HepG2 (cell line): ENCODE measurements around the gene ASXL1. TPM values are rescaled to one million over a fixed set of nuclear protein-coding genes. Genes with fewer than 3 reads are reported as not detected.
A peak's percentile ranks its signal among the peaks of the same experiment; 100 is the strongest.

Experiments used
- CENPBD1 ChIP-seq: sonication (generic); formaldehyde crosslinking; IDR thresholded peaks from 2 replicates; pipeline ENCODE4 v1.8.0; 2022; ENCODE audit warnings: missing genetic modification reagents, low read depth, mild to moderate bottlenecking, borderline replicate concordance
- CSRNP1 ChIP-seq: sonication (generic); formaldehyde crosslinking; IDR thresholded peaks from 2 replicates; pipeline ENCODE4 v1.8.1; 2023; ENCODE audit warnings: mild to moderate bottlenecking, missing genetic modification reagents
- GLI4 ChIP-seq: sonication (generic); formaldehyde crosslinking; IDR thresholded peaks from 2 replicates; pipeline ENCODE4 v1.5.1; 2020; ENCODE audit warnings: missing genetic modification reagents, mild to moderate bottlenecking, moderate library complexity, borderline replicate concordance
- GMEB1 ChIP-seq: sonication (generic); formaldehyde crosslinking; IDR thresholded peaks from 2 replicates; pipeline ENCODE4 v1.5.1; 2020; ENCODE audit warnings: missing genetic modification reagents, mild to moderate bottlenecking, borderline replicate concordance
- ISX ChIP-seq: sonication (generic); formaldehyde crosslinking; conservative IDR thresholded peaks from 2 replicates; pipeline ENCODE4 v1.5.0; 2020; ENCODE audit warnings: missing genetic modification reagents
- KLF15 ChIP-seq: sonication (generic); formaldehyde crosslinking; IDR thresholded peaks from 2 replicates; pipeline ENCODE4 v1.8.1; 2023; ENCODE audit warnings: borderline replicate concordance, mild to moderate bottlenecking, inconsistent platforms, missing genetic modification reagents, mixed read lengths
- PHF20 ChIP-seq: sonication (generic); formaldehyde crosslinking; IDR thresholded peaks from 2 replicates; pipeline ENCODE4 v1.5.0; 2020; ENCODE audit warnings: mild to moderate bottlenecking, missing genetic modification reagents
- ZBTB38 ChIP-seq: sonication (generic); formaldehyde crosslinking; IDR thresholded peaks from 2 replicates; pipeline ENCODE4 v1.5.1; 2020; ENCODE audit warnings: mild to moderate bottlenecking, missing genetic modification reagents
- ZIK1 ChIP-seq: sonication (generic); formaldehyde crosslinking; IDR thresholded peaks from 2 replicates; pipeline ENCODE4 v1.5.0; 2020; ENCODE audit warnings: mild to moderate bottlenecking, low read depth, missing genetic modification reagents, borderline replicate concordance
- ZNF274 ChIP-seq: sonication (generic); formaldehyde crosslinking; IDR thresholded peaks from 2 replicates; pipeline ENCODE4 v1.5.1; 2020; ENCODE audit warnings: mild to moderate bottlenecking, missing genetic modification reagents
- ZNF318 ChIP-seq: sonication (generic); formaldehyde crosslinking; IDR thresholded peaks from 2 replicates; pipeline ENCODE4 v1.4.0; 2020; ENCODE audit warnings: mild to moderate bottlenecking, missing genetic modification reagents
- ZNF503 ChIP-seq: sonication (generic); formaldehyde crosslinking; IDR thresholded peaks from 2 replicates; pipeline ENCODE4 v1.4.0; 2020; ENCODE audit warnings: missing genetic modification reagents
- ZNF773 ChIP-seq: sonication (generic); formaldehyde crosslinking; IDR thresholded peaks from 2 replicates; pipeline ENCODE4 v1.4.0; 2020; ENCODE audit warnings: missing genetic modification reagents, borderline replicate concordance
- polyA plus RNA-seq, 8 experiments: library from polyadenylated mRNA; depleted of rRNA in 3 of 8; stranded (reverse) in 7 of 8; unstranded in 1 of 8; fragments of >200 nt; fragmentation: Illumina TruSeq in 4 of 8; extraction: Trizol in 4 of 8; gene quantifications; 2 replicates each; pipeline versions ENCODE4 v1.2.1 to v1.2.3, GENCODE V29; 2011 to 2016; ENCODE audit warnings: low read depth in 4 of 8, missing spikeins in 1 of 8, mixed read lengths in 1 of 8; ENCODE audit not compliant: insufficient read depth in 1 of 8
- total RNA-seq, 5 experiments: library from RNA; depleted of rRNA; stranded (reverse); fragments of >200 nt; fragmentation: Illumina TruSeq; extraction: Trizol; gene quantifications; 2 replicates each; pipeline ENCODE4 v1.2.3, GENCODE V29; 2016; ENCODE audit warnings: low read depth in 1 of 5

ASXL1 gene
- total and polyA plus RNA-seq, 2 of the 13 experiments (the other 11 are each of a cell fraction or from before 2014, with no cell fraction given), result 62.1 to 74.8 TPM

- TF ChIP-seq ZNF503 (CRISPR knock-in tag) (peak; percentile 74; the same call in 1 of the 2 replicates), CENPBD1 (CRISPR knock-in tag) (no peak), PHF20 (CRISPR knock-in tag) (no peak), ISX (CRISPR knock-in tag) (peak; percentile 67; the same call in 1 of the 2 replicates), GLI4 (peak; percentile 90; the same call in 1 of the 2 replicates), CSRNP1 (CRISPR knock-in tag) (no peak), KLF15 (CRISPR knock-in tag) (peak; percentile 78; the same call in 1 of the 2 replicates), ZNF773 (CRISPR knock-in tag) (0 out of 2 replicates have a peak, but pooled peaks have one; percentile 61), ZIK1 (CRISPR knock-in tag) (peak; percentile 50; the same call in 1 of the 2 replicates), ZBTB38 (CRISPR knock-in tag) (peak; percentile 84; the same call in 1 of the 2 replicates), ZNF274 (CRISPR knock-in tag) (peak; percentile 92), GMEB1 (CRISPR knock-in tag) (peak; percentile 64; the same call in 1 of the 2 replicates), ZNF318 (CRISPR knock-in tag) (peak; percentile 79; the same call in 1 of the 2 replicates)
Measured at GRCh38 chr20:32358883-32359632, 927 bp downstream of the ASXL1 start (continued).
